Left ventricle myocardium inferior (tissue), 1 donor: ENCODE measurements around the gene PPP1R13L. TPM values are rescaled to one million over a fixed set of nuclear protein-coding genes. Genes with fewer than 3 reads are reported as not detected.
"Not testable (repeated sequence)": the region's sequence is repeated elsewhere in the genome, so short reads cannot be mapped to it uniquely, and the experiment has no call there.

Source experiments
- DNase-seq: peaks from one replicate; pipeline ENCODE4 v3.0.0-alpha.2; 2020
- H3K27ac ChIP-seq: fragments of 200-600 bp; replicated peaks from 2 replicates; pipeline ENCODE4 v1.8.0; 2021
- H3K27me3 ChIP-seq: fragments of 200-600 bp; 2 replicates; pipeline ENCODE4 v1.8.0; 2021; ENCODE audit warnings: low read depth
- H3K36me3 ChIP-seq: fragments of 200-600 bp; 2 replicates; pipeline ENCODE4 v1.8.0; 2021
- H3K4me1 ChIP-seq: fragments of 200-600 bp; 2 replicates; pipeline ENCODE4 v1.8.0; 2021
- H3K4me3 ChIP-seq: fragments of 200-600 bp; 2 replicates; pipeline ENCODE4 v1.8.0; 2021; ENCODE audit warnings: mild to moderate bottlenecking, moderate library complexity
- H3K9me3 ChIP-seq: fragments of 200-600 bp; replicated peaks from 2 replicates; pipeline ENCODE4 v1.8.0; 2021
- intact Hi-C: fragments of 100-400 bp; cut with micrococcal nuclease; formaldehyde crosslinking; loops from one replicate; pipeline ENCODE4 v1.11.0; 2022
- total RNA-seq: library from RNA; stranded (reverse); fragmentation: NEBNext Ultra II Directional; extraction: Animal tissue kit (Norgen Biotek cat#: 25700); gene quantifications from one replicate; pipeline ENCODE4 v1.2.1, GENCODE V29; 2021
- TF ChIP-seq, protein P1 (sequence below): fragments of 200-600 bp; IDR thresholded peaks from 2 replicates; pipeline ENCODE4 v1.8.0; 2021; ENCODE audit warnings: antibody characterized with exemption, mild to moderate bottlenecking, borderline replicate concordance
- donor health status: DM: no; HTN: yes; CAD: no; lungs with severe emphysema.

Gene PPP1R13L
- total RNA-seq, 1 donor from 2014 or later = 207 TPM

DNA sequence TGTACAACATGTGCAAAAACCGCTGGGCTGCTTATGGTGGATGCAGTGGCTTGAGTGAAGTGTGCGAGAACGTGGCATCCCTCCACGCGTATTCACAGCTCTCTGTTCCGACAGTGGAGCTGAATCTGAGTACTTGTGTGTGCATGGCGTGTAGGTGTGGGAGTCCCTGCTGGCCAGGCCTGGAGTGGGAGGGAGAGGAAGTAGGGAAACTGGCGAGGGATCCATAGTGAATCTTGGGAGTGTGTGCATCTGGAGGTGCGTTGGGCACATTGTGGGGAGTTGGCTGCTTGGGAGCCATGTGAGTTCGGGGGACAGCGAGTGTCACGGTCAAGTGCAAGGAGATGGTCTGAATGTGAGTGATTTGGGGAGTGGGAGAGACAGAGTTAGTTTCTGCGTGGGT lies 62.0 kb downstream of the PPP1R13L start:
- Histone ChIP-seq H3K36me3 (no peaks in the 10 kb centered on the region), H3K27me3 (peaks cover 71% of the 10 kb centered on the region), H3K4me3 (no peak overlapping the region), H3K4me1 (peaks cover 15% of the 10 kb centered on the region), H3K9me3 (no peaks in the 10 kb centered on the region), H3K27ac (no peak overlapping the region)
- TF ChIP-seq, protein P1, sequence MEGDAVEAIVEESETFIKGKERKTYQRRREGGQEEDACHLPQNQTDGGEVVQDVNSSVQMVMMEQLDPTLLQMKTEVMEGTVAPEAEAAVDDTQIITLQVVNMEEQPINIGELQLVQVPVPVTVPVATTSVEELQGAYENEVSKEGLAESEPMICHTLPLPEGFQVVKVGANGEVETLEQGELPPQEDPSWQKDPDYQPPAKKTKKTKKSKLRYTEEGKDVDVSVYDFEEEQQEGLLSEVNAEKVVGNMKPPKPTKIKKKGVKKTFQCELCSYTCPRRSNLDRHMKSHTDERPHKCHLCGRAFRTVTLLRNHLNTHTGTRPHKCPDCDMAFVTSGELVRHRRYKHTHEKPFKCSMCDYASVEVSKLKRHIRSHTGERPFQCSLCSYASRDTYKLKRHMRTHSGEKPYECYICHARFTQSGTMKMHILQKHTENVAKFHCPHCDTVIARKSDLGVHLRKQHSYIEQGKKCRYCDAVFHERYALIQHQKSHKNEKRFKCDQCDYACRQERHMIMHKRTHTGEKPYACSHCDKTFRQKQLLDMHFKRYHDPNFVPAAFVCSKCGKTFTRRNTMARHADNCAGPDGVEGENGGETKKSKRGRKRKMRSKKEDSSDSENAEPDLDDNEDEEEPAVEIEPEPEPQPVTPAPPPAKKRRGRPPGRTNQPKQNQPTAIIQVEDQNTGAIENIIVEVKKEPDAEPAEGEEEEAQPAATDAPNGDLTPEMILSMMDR = no peak
- DNase-seq = no peak
- intact Hi-C loops = no loop called here

- TF ChIP-seq, protein P1 = no peak
- no peaks in the 10 kb centered on the region for H3K36me3 ChIP-seq
- H3K4me3 ChIP-seq = peak overlapping the region; percentile 58
- DNase-seq = no peak
- intact Hi-C loops = no loop called here
- H3K27me3 ChIP-seq = peaks cover 59% of the 10 kb centered on the region
- no peak overlapping the region for H3K27ac ChIP-seq
- H3K9me3 ChIP-seq = no peaks in the 10 kb centered on the region
- peaks cover 15% of the 10 kb centered on the region for H3K4me1 ChIP-seq
Observed at GRCh38 chr19:45340899-45341453, 63.9 kb downstream of the PPP1R13L start.

- Histone ChIP-seq H3K27me3 (peaks cover 52% of the 10 kb centered on the region), H3K36me3 (no peaks in the 10 kb centered on the region), H3K9me3 (no peaks in the 10 kb centered on the region), H3K4me3 (peak within 1 kb of the TSS; percentile 58), H3K4me1 (peaks cover 15% of the 10 kb centered on the region), H3K27ac (no peak within 1 kb of the TSS)
- TF ChIP-seq, protein P1 = no peak
- no peak for DNase-seq
- intact Hi-C loops = no loop called here
Observed at GRCh38 chr19:45340232-45340898, 64.5 kb downstream of the PPP1R13L start, which contains the start of gene KLC3. TSS of gene KLC3 (plus strand) at chr19:45340750. CDS start at chr19:45345542, 4,792 bp downstream.

GRCh38 chr19:45339629-45340028 lies 65.2 kb downstream of the PPP1R13L start:
- no peaks in the 10 kb centered on the region for H3K9me3 ChIP-seq
- H3K27me3 ChIP-seq = peaks cover 45% of the 10 kb centered on the region
- H3K4me3 ChIP-seq = no peak overlapping the region
- H3K4me1 ChIP-seq = peaks cover 15% of the 10 kb centered on the region
- no peaks in the 10 kb centered on the region for H3K36me3 ChIP-seq
- no peak overlapping the region for H3K27ac ChIP-seq
- no peak for DNase-seq
- TF ChIP-seq, protein P1 = no peak
- intact Hi-C loops = no loop called here

- no peaks in the 10 kb centered on the region for H3K9me3 ChIP-seq
- H3K4me1 ChIP-seq = peaks cover 15% of the 10 kb centered on the region
- TF ChIP-seq, protein P1 = no peak
- no peak for DNase-seq
- no peak overlapping the region for H3K4me3 ChIP-seq
- intact Hi-C loops = no loop called here
- H3K36me3 ChIP-seq = no peaks in the 10 kb centered on the region
- peaks cover 35% of the 10 kb centered on the region for H3K27me3 ChIP-seq
- H3K27ac ChIP-seq = no peak overlapping the region
Observed at GRCh38 chr19:45336696-45337251, 68.1 kb downstream of the PPP1R13L start.

- H3K27ac ChIP-seq, intact Hi-C loops: not testable (repeated sequence)
Observed at GRCh38 chr19:45334881-45335280, 70.0 kb downstream of the PPP1R13L start.

More at GRCh38 chr19:45334881-45335280, 70.0 kb downstream of the PPP1R13L start:
- not testable (repeated sequence) for H3K4me3 ChIP-seq, H3K4me1 ChIP-seq, H3K36me3 ChIP-seq, DNase-seq, H3K9me3 ChIP-seq
- peaks cover 20% of the 10 kb centered on the region for H3K27me3 ChIP-seq
